HG02973 (cell line): ENCODE data around the gene INTS11.

ENCODE experiments used
- ATAC-seq: cut with Tn5 transposase; IDR thresholded peaks from one replicate; pipeline ENCODE4 v1.9.1; 2021; ENCODE audit warnings: moderate library complexity; ENCODE audit not compliant: unreplicated experiment

Gene INTS11

GRCh38 chr1:1287288-1288110 is 37.0 kb downstream of the INTS11 start:
- ATAC-seq, result no peak

DNA sequence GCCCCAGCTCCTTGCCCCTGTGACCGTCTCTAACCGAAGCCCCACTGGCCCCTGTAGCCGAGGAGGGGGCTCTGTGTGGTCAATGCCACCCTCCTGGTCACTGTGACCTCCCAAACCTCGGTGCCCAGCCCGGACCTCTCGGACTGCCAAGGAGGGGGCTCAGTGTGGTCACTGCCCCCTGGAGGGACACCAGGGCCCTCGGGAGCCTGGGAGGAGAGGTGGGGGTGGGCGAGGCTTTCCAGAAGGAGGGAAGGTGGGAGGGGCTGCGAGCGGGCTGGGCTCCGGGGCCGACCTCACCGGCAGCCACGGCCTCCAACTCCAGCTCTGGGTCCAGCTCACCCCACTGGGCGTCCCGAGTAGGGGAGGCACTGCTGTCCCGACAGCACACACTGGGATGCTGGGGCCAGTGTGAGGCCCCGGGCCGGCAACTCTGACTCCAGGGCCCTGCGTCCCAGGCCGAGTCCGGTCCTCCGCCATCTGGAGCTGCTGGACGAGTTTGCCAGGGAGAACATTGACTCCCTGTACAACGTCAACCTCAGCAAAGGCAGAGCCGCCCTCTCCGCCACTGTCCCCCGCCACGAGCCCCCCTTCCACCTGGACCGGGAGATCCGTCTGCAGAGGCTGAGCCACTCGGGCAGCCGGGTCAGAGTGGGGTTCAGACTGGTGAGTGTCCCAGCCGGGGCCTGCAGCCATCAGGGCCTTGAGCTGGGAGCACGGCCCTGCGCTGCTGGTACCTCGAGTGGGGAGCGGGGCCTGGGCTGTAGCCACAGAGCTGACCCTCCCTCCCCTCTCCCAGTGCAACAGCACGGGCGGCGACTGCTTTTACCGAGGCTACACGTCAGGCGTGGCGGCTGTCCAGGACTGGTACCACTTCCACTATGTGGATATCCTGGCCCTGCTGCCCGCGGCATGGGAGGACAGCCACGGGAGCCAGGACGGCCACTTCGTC is 37.9 kb downstream of the INTS11 start:
- no peak for ATAC-seq

DNA sequence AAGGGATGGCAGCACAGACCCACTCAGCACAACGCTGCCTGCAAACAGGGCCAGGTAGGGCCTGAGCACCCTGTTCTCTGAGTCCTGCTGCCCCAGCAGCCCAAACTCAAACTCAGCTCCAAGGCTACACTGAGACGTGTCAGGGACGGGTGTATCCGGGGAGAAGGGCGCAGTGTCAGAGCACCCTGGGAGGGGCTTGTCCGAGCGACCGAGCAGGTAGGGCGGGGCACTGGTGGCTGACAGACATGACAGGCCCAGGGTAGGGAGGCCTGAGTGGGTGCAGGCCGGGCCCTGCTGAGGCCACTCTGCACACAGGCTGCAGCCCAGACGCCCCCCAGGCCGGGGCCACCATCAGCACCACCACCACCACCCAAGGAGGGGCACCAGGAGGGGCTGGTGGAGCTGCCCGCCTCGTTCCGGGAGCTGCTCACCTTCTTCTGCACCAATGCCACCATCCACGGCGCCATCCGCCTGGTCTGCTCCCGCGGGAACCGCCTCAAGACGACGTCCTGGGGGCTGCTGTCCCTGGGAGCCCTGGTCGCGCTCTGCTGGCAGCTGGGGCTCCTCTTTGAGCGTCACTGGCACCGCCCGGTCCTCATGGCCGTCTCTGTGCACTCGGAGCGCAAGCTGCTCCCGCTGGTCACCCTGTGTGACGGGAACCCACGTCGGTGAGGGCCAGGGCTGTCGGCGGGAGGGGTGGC is 38.7 kb downstream of the INTS11 start:
- no peak for ATAC-seq

GRCh38 chr1:1285102-1285571 is 39.3 kb downstream of the INTS11 start:
- ATAC-seq, result no peak

GRCh38 chr1:1284221-1285101 is 40.0 kb downstream of the INTS11 start:
- ATAC-seq, result no peak

- ATAC-seq, result no peak
Measured at GRCh38 chr1:1283821-1284220, 40.6 kb downstream of the INTS11 start.

DNA sequence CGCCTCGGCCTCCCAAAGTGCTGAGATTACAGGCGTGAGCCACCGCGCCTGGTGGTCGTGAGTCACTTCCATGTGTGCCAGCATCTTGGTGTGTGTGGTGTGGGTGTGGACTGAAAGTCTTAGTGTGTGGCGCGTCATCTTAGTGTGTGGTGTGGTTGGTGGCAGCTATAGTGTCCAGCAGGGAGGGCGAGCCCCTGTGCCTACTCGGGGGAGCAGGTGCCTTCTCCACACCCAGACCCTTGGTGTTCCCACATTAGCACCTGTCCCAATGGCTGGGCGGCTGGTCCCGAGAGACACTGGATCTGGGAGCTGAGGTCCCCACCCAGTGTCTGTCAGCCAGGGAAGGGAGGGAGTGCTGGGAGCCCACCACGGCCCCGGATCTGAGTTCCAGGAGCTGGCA is 41.5 kb downstream of the INTS11 start:
- ATAC-seq, result no peak

DNA sequence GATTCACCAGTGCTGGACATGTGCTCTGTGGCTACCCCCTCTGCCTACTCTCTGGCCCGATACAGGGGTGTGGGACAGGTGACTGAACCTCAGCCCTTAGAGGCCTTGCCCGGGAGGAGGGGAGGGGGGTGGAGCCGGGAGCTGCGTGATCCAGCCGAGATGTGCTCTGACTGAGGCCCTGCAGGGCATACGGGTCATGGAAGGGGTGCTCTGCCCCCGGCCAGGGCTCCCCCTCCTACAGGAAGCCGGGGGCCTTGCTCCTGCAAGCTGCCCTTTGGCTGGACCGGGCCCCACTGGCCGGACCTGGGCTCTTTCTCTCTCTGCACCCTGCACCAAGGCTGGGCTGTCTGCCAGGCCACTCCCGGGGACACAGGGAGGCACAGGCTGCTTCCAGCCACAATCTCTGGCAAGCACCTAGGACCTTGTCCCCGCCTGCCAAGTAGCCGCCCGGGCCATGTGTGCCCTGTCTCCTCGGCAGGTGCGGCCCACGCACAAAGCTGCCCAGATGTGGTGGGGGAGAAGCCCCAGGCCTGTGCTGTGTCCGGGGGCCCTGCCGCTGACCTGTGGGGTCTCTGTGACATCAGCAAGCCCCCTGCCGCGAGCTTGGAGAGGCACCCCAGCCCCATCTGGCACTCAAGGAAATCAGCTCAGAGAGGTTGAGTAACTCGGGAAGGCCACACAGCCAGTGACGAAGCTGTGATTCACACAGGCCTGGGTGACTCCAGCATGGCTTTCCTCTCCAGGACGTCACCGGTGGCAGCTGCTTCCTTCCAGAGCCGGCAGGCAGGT is 42.7 kb downstream of the INTS11 start:
- no peak for ATAC-seq

GRCh38 chr1:1280782-1281481 is 43.5 kb downstream of the INTS11 start:
- no peak for ATAC-seq

DNA sequence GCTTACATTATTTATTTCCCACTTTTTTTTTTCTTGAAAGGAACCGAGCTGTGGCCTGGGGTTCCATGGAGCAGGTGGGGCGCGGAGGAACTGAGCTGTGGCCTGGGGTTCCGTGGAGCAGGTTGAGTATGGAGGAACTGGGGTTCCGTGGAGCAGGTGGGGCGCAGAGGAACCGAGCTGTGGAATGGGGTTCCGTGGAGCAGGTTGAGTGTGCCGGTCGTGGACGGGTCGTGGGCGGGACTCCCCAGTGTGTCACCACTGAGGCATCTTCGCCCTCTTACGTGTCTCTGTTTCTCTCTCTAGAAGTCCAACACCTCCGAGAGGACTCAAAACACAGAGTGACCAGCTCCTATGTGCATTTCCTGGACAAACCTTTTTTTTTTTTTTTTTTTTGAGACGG is 45.4 kb downstream of the INTS11 start:
- no peak for ATAC-seq

GRCh38 chr1:1278620-1279019 is 45.8 kb downstream of the INTS11 start:
- no peak for ATAC-seq

- no peak for ATAC-seq
Measured at GRCh38 chr1:1275836-1276235, 48.6 kb downstream of the INTS11 start.

DNA sequence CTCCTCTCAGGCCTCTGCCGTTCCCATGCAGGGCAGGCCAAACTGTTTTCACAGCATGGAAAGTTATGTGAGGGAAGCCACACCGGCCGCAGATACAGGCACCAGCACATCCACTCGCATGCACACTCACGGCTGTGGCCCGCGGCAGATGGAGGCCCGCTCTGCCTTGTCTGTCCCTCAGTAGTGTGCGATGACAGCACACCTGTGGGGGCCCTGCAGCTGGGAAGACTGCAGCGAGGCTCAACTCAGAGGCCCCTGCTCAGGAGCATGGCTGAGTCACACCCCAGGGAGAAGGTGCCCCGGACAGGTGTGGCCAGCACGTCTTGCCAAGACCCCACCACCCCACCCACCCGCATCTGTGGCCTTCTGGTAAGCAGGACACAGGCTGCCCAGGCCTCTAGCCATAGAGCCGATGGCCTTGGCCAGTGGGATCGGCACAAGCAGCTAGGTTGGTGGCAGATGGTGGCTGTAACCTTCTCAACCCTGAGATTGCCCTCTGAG is 49.5 kb downstream of the INTS11 start:
- ATAC-seq, result no peak

DNA sequence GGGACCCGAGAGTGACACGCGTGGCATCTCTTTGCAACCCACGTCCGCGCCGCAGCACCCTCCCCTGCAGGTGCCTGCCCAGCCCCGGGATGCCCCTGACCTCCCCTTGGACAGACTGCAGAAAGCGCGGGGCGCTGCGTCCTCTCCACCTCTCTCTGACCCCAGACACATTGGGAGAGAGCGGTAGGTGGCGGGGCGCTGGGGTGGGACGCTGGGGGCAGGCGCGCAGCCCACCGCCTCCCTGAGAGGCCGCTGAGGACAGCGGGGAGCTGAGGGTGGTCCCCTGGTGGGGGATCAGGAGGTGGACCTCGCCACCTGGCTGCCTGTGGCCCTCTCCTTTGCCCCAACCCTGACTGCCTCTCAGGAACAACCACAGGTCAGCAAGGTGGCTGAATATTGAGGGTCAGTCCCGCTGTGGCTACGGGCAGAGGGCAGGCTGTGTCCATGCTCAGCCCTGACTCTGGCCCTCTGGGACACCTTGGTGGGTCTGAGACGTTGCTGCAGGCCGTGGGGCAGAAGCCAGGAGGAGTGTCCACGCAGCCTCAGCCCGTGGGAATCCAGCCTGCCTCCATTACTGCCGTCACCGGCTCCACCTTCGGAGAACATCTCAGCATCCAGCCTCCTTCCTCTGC is 50.0 kb downstream of the INTS11 start:
- ATAC-seq, result no peak

DNA sequence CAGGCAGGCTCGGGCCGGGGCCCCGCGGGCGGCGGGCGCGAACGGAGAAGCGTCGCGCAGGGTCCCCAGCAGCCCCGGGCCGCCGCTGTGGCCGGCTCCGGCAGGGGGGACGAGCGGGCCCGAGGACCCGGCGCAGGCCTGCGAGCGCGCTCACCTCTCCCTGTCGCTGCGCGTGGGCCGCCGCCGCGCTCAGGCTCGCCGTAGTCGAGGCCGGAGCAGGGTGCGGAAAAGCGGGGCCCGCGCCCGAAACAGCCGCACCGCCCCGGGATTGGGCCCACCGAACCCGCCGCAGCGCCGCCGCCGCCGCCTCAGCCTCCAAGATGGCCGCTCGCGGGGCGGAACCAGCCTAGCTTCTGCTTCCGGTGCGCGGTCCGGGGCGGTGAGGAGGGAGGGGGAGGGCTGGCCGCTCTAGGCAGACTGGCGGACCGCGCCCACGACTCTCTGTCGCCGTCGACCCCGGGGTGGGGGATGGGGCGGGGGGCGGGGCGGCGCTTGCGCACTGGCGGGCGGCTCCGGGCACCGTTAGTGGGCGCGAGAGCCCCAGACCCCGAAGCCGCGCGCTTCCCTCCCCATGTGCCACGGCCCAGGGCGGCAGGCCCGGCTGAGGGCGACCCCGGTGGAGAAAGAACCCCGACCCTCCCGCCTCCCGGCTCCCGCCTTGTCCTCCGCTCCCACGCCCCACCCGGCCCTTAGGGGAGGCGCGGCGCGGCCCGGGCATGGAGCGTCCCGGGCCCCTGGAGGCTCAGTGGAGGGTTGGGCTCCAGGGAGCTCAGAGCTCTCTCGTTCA is 50.8 kb downstream of the INTS11 start, which contains the start of gene UBE2J2:
Gene UBE2J2, minus strand, starts transcription at position 343 of the 787 bp plus-strand sequence. CDS start 5,862 bp downstream, outside the sequence.
- ATAC-seq, result peak; percentile 74

- ATAC-seq, result peak; percentile 19
Measured at GRCh38 chr1:1273209-1273511, 51.3 kb downstream of the INTS11 start.
